CD14-positive monocyte (primary cell): ENCODE measurements around the gene PLXDC1. TPM values are rescaled to one million over a fixed set of nuclear protein-coding genes. Genes with fewer than 3 reads are reported as not detected.

Experiments
- DNase-seq, 3 donors: peaks; one replicate each; pipeline ENCODE4 v3.0.0-alpha.2; 2011 to 2022
- H2AFZ ChIP-seq: 2 replicates; pipeline ENCODE4 v1.6.0; 2012; ENCODE audit warnings: mild to moderate bottlenecking, low read depth, low read length, inconsistent platforms; ENCODE audit not compliant: insufficient read depth, poor library complexity, severe bottlenecking
- H3K27ac ChIP-seq, 2 donors: 1 replicate in 1 of 2; 2 replicates in 1 of 2; pipeline ENCODE4 v1.5.1; 2012 to 2013; ENCODE audit warnings: low read length in 2 of 2, control low read depth in 1 of 2, inconsistent platforms in 1 of 2, low read depth in 1 of 2, mild to moderate bottlenecking in 1 of 2
- H3K27me3 ChIP-seq, 2 donors: one replicate each; pipeline versions ENCODE4 v1.6.0 to v1.6.1; 2011 to 2013; ENCODE audit warnings: low read length in 2 of 2; ENCODE audit not compliant: control insufficient read depth in 2 of 2, insufficient read depth in 2 of 2
- H3K36me3 ChIP-seq, 2 donors: replicated peaks in 1 of 2; 1 replicate in 1 of 2; 2 replicates in 1 of 2; pipeline versions ENCODE4 v1.5.1 to v1.6.1; 2012 to 2013; ENCODE audit warnings: low read length in 2 of 2, control low read depth in 1 of 2, inconsistent platforms in 1 of 2, mild to moderate bottlenecking in 1 of 2; ENCODE audit not compliant: insufficient read depth in 2 of 2, control insufficient read depth in 1 of 2
- H3K4me1 ChIP-seq, 2 donors: 1 replicate in 1 of 2; 2 replicates in 1 of 2; pipeline versions ENCODE4 v1.5.1 to v1.6.1; 2012 to 2013; ENCODE audit warnings: low read length in 2 of 2, control low read depth in 1 of 2, inconsistent platforms in 1 of 2, mild to moderate bottlenecking in 1 of 2, moderate library complexity in 1 of 2; ENCODE audit not compliant: insufficient read depth in 2 of 2, control insufficient read depth in 1 of 2
- H3K4me2 ChIP-seq: replicated peaks from 2 replicates; pipeline ENCODE3; 2012; ENCODE audit warnings: low read length, moderate library complexity, mild to moderate bottlenecking; ENCODE audit not compliant: poor library complexity, severe bottlenecking; ENCODE audit errors: extremely low read depth
- H3K4me3 ChIP-seq, 3 experiments: fragments of 200-600 bp in 1 of 3; sonication (generic) in 1 of 3; replicated peaks in 1 of 3; 1 replicate in 2 of 3; 2 replicates in 1 of 3; pipeline ENCODE4 v1.5.1; 2011 to 2013; ENCODE audit warnings: low read length in 3 of 3, mild to moderate bottlenecking in 3 of 3, control low read depth in 2 of 3, low read depth in 2 of 3, inconsistent platforms in 1 of 3, moderate library complexity in 1 of 3
- H3K79me2 ChIP-seq: 2 replicates; pipeline ENCODE4 v1.6.0; 2012; ENCODE audit warnings: mild to moderate bottlenecking, control low read depth, inconsistent platforms, low read length, moderate library complexity; ENCODE audit not compliant: insufficient read depth
- H3K9ac ChIP-seq: 2 replicates; pipeline ENCODE4 v1.6.0; 2017; ENCODE audit warnings: low read length, mild to moderate bottlenecking; ENCODE audit not compliant: insufficient read depth, poor library complexity, severe bottlenecking
- H3K9me3 ChIP-seq, 2 donors: replicated peaks in 1 of 2; 1 replicate in 1 of 2; 2 replicates in 1 of 2; pipeline versions ENCODE4 v1.5.1 to v1.6.1; 2012 to 2013; ENCODE audit warnings: low read length in 2 of 2, control low read depth in 1 of 2; ENCODE audit not compliant: control insufficient read depth in 1 of 2, insufficient read depth in 1 of 2
- H4K20me1 ChIP-seq: 2 replicates; pipeline ENCODE4 v1.6.0; 2012; ENCODE audit warnings: mild to moderate bottlenecking, low read length, control low read depth, moderate library complexity; ENCODE audit not compliant: insufficient read depth
- H3K27ac Mint-ChIP-seq, 7 donors: one replicate each; pipeline ENCODE4 v1.8.0; 2020; ENCODE audit warnings: mild to moderate bottlenecking in 7 of 7, mixed read lengths in 7 of 7, moderate library complexity in 6 of 7, inconsistent platforms in 2 of 7
- H3K27me3 Mint-ChIP-seq, 3 donors: one replicate each; pipeline ENCODE4 v1.8.0; 2021 to 2022; ENCODE audit warnings: low read depth in 3 of 3, mild to moderate bottlenecking in 3 of 3, mixed read lengths in 3 of 3, moderate library complexity in 3 of 3, inconsistent platforms in 1 of 3
- H3K36me3 Mint-ChIP-seq, 2 donors: one replicate each; pipeline ENCODE4 v1.8.0; 2020; ENCODE audit warnings: mixed read lengths in 2 of 2, inconsistent platforms in 1 of 2, mild to moderate bottlenecking in 1 of 2
- H3K4me1 Mint-ChIP-seq: one replicate; pipeline ENCODE4 v1.8.0; 2020; ENCODE audit warnings: mild to moderate bottlenecking, mixed read lengths
- H3K4me3 Mint-ChIP-seq, 2 donors: one replicate each; pipeline ENCODE4 v1.8.0; 2020; ENCODE audit warnings: mild to moderate bottlenecking in 2 of 2, mixed read lengths in 2 of 2, moderate library complexity in 1 of 2
- H3K9me3 Mint-ChIP-seq, 7 donors: one replicate each; pipeline ENCODE4 v1.8.0; 2020 to 2022; ENCODE audit warnings: mixed read lengths in 7 of 7, mild to moderate bottlenecking in 6 of 7, moderate library complexity in 6 of 7, inconsistent platforms in 2 of 7
- CTCF ChIP-seq: fragments of 200-600 bp; IDR thresholded peaks from one replicate; pipeline ENCODE4 v1.8.0; 2022; ENCODE audit warnings: antibody characterized with exemption, mild to moderate bottlenecking
- WGBS: methylation state at CpG from one replicate; pipeline ENCODE4 v1.1.5; 2013; ENCODE audit warnings: missing lambda C conversion rate; ENCODE audit not compliant: insufficient coverage; 5-methylcytosine and 5-hydroxymethylcytosine counted together
- intact Hi-C, 2 donors: fragments of 100-400 bp; cut with micrococcal nuclease; formaldehyde crosslinking; loops; one replicate each; pipeline versions ENCODE4 v1.15.0 to v1.15.1; 2023
- polyA plus RNA-seq, 3 donors: library from polyadenylated mRNA; depleted of rRNA in 1 of 3; unstranded in 2 of 3; stranded (reverse) in 1 of 3; fragments of 300-500 nt in 2 of 3; fragments of >200 nt in 1 of 3; fragmentation: Illumina TruSeq in 2 of 3; gene quantifications; 1 replicate in 2 of 3; 2 replicates in 1 of 3; pipeline ENCODE4 v1.2.3, GENCODE V29; 2012 to 2021

PLXDC1 gene
- polyA plus RNA-seq, 3 donors = 0.21 TPM; not detected in 2

GRCh38 chr17:39062846-39063680, 88.4 kb downstream of the PLXDC1 start:
- Mint-ChIP-seq H3K36me3 (no peaks in the 10 kb centered on the region), H3K4me3 (no peak overlapping the region), H3K27ac (no peak overlapping the region), H3K4me1 (peaks cover 11% of the 10 kb centered on the region), H3K9me3 (no peaks in the 10 kb centered on the region), H3K27me3 (peaks cover 0 to 9% (median 3%) of the 10 kb centered on the region in 3 donors)
- no peaks in the 10 kb centered on the region for H3K36me3 ChIP-seq
- intact Hi-C loops = no loop called here
- no peak overlapping the region for H3K4me3 ChIP-seq
- WGBS = 100% methylated on average over 1 of the region's 8 CpGs
- H4K20me1 ChIP-seq = no peaks in the 10 kb centered on the region
- no peak for TF ChIP-seq CTCF
- no peak overlapping the region for H2AFZ ChIP-seq
- no peak for DNase-seq
- no peaks in the 10 kb centered on the region for H3K79me2 ChIP-seq
- H3K9ac ChIP-seq = no peak overlapping the region
- H3K27me3 ChIP-seq = no peaks in the 10 kb centered on the region
- no peaks in the 10 kb centered on the region for H3K9me3 ChIP-seq
- peaks cover 0 to 4% of the 10 kb centered on the region in 2 donors for H3K4me1 ChIP-seq
- H3K4me2 ChIP-seq = no peak overlapping the region
- H3K27ac ChIP-seq = no peak overlapping the region

GRCh38 chr17:39058524-39058923, 92.9 kb downstream of the PLXDC1 start:
- Histone ChIP-seq H2AFZ (no peak overlapping the region), H3K4me3 (no peak overlapping the region), H3K9ac (no peak overlapping the region), H3K27me3 (no peaks in the 10 kb centered on the region), H3K9me3 (no peaks in the 10 kb centered on the region), H4K20me1 (no peaks in the 10 kb centered on the region), H3K79me2 (no peaks in the 10 kb centered on the region), H3K36me3 (no peaks in the 10 kb centered on the region), H3K4me1 (peaks cover 8 to 16% of the 10 kb centered on the region in 2 donors), H3K27ac (no peak overlapping the region), H3K4me2 (no peak overlapping the region)
- DNase-seq = no peak
- WGBS = 83% methylated on average over 1 of the region's 5 CpGs
- no peak for TF ChIP-seq CTCF
- peaks cover 19% of the 10 kb centered on the region for H3K4me1 Mint-ChIP-seq
- no peak overlapping the region for H3K4me3 Mint-ChIP-seq
- no peaks in the 10 kb centered on the region for H3K9me3 Mint-ChIP-seq
- H3K27ac Mint-ChIP-seq = peak overlapping the region in 1 of 7 donors; percentile 14
- peaks cover 4 to 7% (median 6%) of the 10 kb centered on the region in 3 donors for H3K27me3 Mint-ChIP-seq
- intact Hi-C loops = no loop called here
- H3K36me3 Mint-ChIP-seq = no peaks in the 10 kb centered on the region
